ENCODE measurements around the gene ZBTB14.

ZBTB14 gene

GRCh38 chr18:5294113-5294456 lies 1.4 kb downstream of the ZBTB14 start:
- DNase-seq (ENCODE audit: low read depth) = no peak

GRCh38 chr18:5288517-5288935 lies 7.0 kb downstream of the ZBTB14 start:
- DNase-seq (ENCODE audit: low read depth) = no peak

- DNase-seq (ENCODE audit: low read depth) = no peak
These were observed 7.7 kb downstream of the ZBTB14 start for GRCh38 chr18:5287854-5288253.

GRCh38 chr18:5286525-5286924 lies 9.0 kb downstream of the ZBTB14 start:
- DNase-seq (ENCODE audit: low read depth) = no peak

DNA sequence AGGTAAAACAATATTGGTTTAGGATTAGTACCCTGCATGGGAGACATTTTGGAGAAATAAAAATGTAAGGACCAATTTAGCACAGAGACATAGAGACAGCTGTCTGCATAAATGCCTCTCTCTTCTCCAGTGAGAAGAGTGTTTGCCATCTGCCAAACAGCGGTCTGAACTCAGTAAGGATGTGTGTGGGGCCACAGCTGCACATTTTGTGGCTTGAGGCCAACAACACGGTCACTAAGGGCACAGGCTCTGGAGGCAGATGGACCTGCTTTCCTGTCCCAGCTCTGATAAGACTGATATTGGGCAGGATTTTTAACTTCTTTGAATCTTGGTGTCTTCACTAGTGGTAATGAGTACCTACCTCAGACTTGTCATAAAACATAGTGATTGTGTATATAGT lies 10.2 kb downstream of the ZBTB14 start:
- no peak for DNase-seq (ENCODE audit: low read depth)

DNA sequence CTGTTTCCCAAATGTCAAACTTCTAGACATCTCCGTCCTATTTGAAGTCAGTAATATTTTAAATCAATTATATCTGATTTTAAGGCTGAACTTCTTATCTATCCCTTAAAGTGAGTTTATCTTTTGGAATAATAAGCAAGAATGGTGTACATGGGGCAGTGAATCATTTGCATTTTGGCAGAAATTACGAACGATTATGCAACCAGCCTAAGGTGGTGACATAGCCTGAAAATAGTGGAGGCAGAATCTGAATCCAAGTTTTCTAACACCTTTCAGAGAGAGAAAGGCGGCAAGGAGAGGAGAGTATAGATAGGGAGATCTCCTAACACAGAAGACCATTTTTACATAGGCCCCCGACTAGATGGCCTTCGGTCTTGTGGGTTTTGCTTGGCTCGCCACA lies 10.7 kb downstream of the ZBTB14 start:
- no peak for DNase-seq (ENCODE audit: low read depth)

DNA sequence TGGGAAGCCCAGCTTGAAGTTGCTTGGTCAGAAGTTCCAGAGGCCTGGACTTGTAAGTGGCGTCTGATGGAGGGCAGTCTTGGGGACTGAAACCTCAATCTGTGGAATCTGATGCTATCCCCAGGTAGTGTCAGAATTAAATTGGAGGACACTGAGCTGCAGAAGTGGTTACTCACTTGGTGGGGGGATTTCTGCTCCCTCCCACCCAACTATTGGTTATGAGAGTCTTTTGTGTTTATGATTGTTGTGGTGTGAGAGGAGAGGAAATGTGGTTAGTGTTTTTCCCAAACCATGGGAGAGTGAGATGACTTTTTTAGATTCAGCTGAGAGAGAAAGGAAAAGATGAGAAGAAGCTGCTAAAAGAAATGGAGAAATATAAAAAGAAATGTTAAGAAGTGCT lies 12.8 kb downstream of the ZBTB14 start:
- DNase-seq (ENCODE audit: low read depth) = no peak

GRCh38 chr18:5276947-5277346 lies 18.6 kb downstream of the ZBTB14 start:
- DNase-seq (ENCODE audit: low read depth) = no peak

- no peak for DNase-seq (ENCODE audit: low read depth)
These were observed 19.7 kb downstream of the ZBTB14 start for GRCh38 chr18:5275872-5276271.

DNA sequence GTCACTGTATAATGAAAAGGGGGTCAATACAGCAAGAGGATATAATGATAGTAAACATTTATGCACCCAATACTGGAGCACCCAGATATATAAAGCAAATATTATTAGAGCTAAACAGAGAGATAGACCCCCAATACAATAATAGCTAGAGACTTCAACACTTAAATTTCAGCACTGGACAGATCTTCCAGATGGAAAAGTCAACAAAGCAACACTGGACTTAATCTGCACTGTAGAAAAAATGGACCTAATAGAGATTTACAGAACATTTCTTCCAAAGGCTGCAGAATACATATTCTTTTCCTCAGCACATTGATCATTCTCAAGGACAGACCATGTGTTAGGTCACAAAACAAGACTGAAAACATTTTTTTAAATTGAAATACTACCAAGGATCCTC lies 26.7 kb downstream of the ZBTB14 start:
- no peak for DNase-seq (ENCODE audit: low read depth)

DNA sequence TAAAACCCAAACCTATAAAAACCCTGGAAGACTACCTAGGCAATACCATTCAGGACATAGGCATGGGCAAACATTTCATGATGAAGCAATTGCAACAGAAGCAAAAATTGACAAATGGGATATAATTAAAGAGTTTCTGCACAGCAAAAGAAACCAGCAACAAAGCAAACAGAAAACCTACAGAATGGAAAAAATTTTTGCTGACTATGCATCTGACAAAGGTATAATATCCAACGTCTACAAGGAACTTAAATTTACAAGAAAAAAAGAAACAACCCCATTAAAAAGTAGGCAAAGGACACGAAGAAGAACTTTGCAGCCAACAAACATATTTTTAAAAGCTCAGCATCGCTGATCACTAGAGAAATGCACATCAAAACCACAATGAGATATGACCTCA lies 28.8 kb downstream of the ZBTB14 start:
- DNase-seq (ENCODE audit: low read depth) = no peak

- DNase-seq (ENCODE audit: low read depth) = no peak
These were observed 41.6 kb downstream of the ZBTB14 start for GRCh38 chr18:5253910-5254309.

- no peak for DNase-seq (ENCODE audit: low read depth)
These were observed 44.4 kb downstream of the ZBTB14 start for GRCh38 chr18:5251117-5251516.

GRCh38 chr18:5250603-5251002 lies 44.9 kb downstream of the ZBTB14 start:
- no peak for DNase-seq (ENCODE audit: low read depth)

DNA sequence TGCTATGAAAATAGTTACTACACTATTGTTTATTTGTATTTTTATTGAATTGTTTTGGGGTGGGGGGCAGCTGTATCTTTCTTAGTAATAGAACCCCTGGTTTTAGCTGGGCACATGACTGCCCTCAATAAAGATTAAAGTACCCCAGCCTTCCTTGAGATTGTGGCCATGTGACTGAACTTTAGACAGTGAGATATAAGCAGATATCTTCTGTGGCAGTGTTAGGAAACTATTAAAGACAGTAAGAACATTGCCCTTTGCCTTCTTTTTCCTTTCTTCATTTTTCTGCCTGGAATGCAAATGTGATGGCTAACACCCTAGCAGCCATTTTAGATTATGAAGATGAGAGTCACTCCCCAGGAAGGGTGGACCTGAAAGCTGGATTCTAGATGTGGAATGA lies 50.6 kb downstream of the ZBTB14 start:
- no peak for DNase-seq (ENCODE audit: low read depth)

GRCh38 chr18:5239447-5239846 lies 56.1 kb downstream of the ZBTB14 start:
- DNase-seq (ENCODE audit: low read depth) = no peak

Measured in stimulated activated CD8-positive, alpha-beta memory T cell treated with anti-CD3 and anti-CD28 coated beads, Interleukin-15, amount 100 ng/mL, for 1 hour (primary cell).